ENCODE data around the gene WAPL.

WAPL gene

GRCh38 chr10:86524225-86524962 lies 2.8 kb upstream of the WAPL start:
- no peak for DNase-seq

GRCh38 chr10:86523348-86523747 lies 1.8 kb upstream of the WAPL start:
- DNase-seq: no peak

DNA sequence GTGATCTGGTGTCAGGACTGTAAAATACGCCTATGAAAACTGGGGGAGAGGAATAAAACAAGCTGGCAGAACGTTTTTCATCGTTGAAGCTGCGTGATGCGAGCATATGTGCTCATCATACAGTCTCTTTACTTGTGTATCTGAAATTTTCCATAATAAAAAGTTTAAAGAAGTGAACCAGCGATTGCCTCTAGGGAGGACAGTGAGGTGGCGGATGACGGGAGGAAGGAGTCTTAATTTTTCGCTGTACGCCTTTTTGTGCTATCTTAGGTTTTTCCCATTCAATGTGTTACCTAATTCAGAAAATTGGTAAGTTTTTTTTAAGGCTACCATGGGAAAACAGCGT lies 891 bp upstream of the WAPL start:
- no peak for DNase-seq

- peak; percentile 50 for DNase-seq
Measured at GRCh38 chr10:86520871-86521677, 518 bp downstream of the WAPL start.

DNA sequence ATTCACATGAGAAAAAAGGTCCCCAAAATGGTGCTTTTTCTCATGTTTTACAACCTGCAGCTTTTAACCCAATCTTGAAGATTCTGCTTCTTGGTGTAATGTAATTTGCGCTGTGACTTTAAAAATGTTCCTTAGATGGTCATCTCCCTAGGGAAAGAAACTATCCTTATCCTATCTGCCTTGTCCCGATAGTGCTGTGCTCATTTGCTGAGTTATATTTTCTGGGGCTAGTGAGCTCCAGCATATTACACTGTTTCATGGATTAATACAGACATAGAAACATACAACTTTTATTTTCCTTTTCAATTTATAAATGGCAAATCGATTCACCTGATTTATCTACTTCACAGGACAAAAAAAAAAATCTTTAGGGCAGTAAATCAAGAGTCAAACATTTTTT lies 2.8 kb downstream of the WAPL start:
- DNase-seq: no peak

DNA sequence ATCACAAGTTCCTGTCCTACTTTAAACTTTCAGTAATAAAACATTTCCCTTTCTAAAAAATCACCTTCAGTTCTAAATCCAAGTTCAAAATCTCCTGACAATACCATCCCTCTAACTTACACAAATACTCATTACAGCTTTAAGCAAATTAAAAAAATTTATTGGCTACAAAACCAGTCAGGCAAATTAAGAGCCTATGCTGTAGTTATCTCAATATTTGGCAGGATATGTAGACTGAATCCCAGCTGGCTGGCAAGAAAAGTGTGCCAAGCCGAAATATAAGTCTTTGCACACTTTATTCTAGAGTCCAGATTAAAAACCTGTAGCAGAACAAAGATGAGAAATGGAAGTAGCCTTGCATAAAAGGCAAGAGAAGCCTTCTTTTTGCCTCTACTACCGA lies 9.5 kb downstream of the WAPL start:
- no peak for DNase-seq

DNA sequence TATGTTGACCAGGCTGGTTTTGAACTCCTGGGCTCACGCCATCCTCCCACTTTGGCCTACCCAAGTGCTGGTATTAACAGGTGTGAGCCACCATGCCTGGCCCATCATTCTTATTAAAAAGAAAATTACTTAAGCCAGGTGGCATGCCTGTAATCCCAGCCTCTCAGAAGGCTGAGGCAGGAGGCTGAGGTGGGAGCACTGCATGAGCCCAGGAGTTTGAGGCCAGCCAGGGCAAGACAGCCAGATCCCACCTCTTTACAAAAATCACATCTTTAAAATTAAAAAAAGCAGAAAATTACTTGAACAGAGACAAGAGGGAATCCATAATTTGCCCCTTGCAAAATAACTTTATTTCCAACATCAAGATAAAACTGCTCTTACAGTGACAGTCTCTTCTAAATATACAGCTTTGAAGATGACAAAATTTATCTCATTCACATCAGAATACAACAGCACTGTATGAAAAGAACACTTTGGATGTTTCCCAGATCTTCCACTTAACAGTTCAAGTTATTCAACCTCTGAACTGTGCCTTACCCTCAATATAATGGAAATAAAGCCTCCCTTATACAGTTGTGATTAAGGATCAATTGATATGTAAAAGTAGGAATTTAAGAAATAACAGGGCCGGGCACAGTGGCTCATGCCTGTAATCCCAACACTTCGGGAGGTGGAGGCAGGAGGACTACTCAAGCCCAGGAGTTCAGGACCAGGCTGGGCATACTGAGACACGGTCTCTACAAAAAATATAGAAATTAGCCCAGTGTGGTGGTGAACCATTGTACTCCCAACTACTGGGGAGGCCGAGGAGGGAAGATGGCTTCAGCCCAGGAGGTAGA lies 10.3 kb downstream of the WAPL start:
- DNase-seq: no peak

- DNase-seq: no peak
Measured at GRCh38 chr10:86509145-86509544, 12.4 kb downstream of the WAPL start.

DNA sequence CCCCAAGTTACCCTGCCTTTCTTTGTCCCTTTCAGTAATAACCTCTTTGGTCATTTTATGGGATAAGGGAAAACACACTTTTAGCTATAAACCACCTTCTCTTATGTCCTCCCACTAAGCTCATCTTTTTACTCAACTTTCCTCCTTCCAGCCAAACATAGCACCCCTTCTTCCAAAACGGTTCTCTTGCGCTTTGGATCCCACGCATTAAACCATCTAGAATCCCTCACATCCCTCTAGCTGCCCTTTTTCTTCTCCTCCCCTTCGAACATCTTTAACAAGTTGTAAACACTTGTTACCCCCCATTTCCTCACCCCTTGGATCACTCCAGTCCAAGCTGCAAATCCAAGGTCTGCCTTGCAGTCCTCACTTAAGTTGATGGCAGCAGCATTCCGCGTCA lies 13.4 kb downstream of the WAPL start:
- no peak for DNase-seq

- peak; percentile 19 for DNase-seq
Measured at GRCh38 chr10:86506499-86506898, 15.1 kb downstream of the WAPL start.

DNA sequence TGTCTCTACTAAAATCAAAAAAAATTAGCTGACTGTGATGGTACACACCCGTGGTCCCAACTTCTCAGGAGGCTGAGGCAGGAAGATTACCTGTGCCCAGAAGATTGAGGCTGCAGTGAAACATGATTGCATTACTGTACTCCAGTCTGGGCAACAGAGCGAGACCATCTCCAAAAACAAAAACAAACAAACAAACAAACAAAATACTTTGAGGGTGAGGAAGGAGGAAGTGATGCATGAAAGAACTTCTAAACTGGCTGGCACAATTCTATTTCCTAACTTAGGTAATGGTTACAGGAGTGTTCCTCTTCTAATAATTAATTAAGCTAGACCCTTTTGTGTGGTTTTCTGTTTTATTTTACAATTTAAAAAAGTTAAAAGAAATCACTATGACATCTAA lies 15.5 kb downstream of the WAPL start:
- DNase-seq: no peak

GRCh38 chr10:86504510-86504909 lies 17.1 kb downstream of the WAPL start:
- DNase-seq: no peak

DNA sequence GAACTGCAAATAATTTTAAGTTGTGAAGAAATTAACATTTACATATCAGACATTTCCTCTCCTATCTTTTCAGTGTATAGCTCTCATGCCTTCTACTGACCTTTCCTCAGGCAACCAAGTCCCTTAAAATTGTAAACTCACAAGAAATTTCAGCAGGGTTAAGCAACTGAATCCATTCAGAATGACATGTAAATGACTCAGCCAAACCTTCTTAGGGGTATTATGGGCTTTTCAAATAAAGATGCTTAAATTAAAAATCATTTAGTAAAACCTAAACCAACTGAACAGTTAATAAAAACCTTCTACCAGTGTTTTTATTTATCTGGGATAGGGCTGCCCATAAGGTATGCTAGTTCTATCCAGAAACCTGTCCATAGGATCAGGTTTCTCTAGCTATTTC lies 20.7 kb downstream of the WAPL start:
- DNase-seq: peak; percentile 20

DNA sequence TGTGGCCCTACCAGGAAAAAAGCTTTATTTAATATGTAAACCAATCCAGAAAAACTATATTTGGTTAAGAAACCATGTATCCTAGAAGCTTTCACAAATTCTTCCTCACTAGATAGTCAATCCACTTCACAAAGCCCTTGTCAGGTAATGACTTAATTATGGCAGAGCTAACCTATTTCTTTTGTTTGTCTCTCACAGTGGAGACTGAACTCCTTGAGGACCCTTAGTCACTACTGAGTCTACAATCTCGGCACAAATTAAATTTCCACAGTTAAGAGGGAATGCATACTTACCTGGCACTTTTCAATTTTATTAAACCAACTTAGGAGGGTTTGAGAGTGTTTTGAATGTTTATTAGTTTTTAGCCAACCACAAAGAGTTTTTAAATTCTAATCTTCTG lies 23.0 kb downstream of the WAPL start:
- no peak for DNase-seq

DNA sequence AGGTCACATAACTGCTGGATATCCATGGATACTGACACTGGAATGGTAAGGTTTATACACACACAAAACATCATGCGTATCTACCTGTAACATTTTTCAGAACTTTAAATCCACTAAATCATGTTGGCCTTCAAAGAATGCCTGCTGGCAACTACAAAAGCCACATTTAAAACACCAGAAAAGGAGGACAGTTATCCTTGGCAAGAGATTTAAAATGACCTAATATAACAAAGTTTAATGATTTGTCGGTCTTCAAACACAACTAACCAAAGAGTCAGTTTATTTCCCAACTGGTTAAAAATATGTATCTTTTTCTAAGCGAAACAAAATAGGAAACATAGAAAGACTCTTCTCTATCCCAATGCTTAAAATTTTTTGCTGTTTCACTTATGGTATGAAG lies 24.0 kb downstream of the WAPL start:
- no peak for DNase-seq

DNA sequence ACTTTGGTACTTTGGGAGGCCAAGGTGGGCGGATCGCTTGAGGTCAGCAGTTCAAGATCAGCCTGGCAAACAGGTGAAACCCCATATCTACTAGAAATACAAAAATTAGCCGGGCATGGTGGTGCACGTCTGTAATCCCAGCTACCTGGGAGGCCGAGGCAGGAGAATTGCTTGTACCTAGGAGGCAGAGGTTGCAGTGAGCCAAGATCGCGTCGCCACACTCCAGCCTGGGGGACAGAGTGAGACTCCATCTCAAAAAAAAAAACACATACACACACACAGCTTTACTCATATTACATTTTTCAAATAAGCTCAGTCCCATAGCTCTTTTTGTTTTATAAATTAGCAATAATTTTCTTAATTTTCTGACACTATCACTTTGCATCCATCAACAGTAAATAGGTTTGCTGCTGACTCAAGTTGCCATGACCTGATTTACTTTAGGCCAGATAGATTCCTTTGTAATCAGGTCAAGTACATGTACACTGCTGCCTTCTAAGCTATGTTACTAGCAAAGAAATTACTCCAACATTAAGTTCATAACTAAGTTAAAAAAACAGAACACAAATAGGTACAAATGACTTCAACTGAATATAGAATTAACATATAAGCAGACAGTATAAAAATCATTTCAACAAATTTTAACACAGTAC lies 31.5 kb downstream of the WAPL start:
- DNase-seq: no peak

- DNase-seq: no peak
Measured at GRCh38 chr10:86489071-86489810, 32.4 kb downstream of the WAPL start.

- DNase-seq: no peak
Measured at GRCh38 chr10:86486856-86487255, 34.7 kb downstream of the WAPL start.

GRCh38 chr10:86483664-86484063 lies 37.9 kb downstream of the WAPL start:
- no peak for DNase-seq

GRCh38 chr10:86481761-86482160 lies 39.8 kb downstream of the WAPL start:
- no peak for DNase-seq

DNA sequence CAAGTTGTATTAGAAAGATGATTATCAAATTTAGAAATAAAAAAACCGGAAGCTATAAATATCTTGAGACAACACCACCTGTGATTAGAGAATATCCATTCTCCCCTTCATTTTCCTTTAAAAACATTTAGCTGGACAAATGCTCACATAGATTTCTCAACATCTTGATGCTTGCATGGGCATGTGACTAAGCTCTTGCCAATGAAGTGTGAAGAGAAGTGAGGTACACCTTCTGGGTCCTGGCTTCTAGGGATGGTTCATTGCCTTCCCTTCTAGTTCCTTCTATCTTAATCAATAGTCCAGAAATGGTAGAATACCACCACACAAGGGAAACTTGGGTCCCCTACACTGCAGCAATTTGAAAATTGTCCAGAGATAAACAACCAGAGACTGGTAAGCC lies 41.0 kb downstream of the WAPL start:
- DNase-seq: no peak

DNA sequence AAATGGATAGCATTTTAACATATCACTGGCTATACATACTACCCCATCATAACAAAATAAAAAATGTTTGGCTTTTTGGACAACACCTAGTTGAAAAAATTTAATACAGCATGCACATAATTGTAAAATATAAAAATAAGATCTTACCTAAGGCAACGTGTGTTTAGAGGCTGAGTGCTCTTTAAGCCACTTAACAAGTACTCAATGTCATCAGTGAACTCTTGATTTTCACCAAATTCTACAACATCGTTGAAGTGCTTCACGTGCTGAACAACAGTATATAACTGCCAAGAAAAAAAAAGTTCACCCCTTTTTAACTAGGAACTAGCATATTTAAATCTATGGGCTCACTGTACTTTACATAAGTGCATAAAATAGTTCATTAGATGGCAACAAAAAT lies 49.5 kb downstream of the WAPL start:
- no peak for DNase-seq

Measured in fibroblast of skin of right quadriceps (primary cell).